Measurements from ENCODE around the gene TPST1. TPM values are rescaled to one million over a fixed set of nuclear protein-coding genes. Genes with fewer than 3 reads are reported as not detected.

The TPST1 gene
- total and polyA plus RNA-seq, 9 of the 15 experiments (the other 6 are each of a cell fraction or from before 2014, with no cell fraction given): 0.15 to 2.2 (median 0.53) TPM

DNA sequence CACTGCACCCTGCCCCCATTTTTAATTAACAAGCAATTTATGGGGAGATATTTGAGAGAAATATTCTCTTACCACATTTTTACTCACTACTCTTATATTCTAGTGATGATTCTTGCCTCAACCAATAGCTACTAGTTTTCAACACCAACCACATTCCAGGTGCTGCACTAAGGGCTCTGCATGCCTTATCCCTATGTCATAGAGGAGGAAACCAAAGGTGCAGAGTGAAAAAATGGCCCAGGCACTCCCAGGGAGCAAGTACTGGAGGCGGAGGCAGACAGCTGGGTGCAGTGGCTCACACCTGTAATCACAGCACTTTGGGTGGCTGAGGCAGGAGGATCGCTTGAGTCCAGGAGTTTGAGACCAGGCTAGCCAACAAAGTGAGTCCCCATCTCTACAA lies 35.5 kb upstream of the TPST1 start:
- Histone ChIP-seq H3K27ac (ENCODE audit: extremely low read depth, low read depth, low read length) (no peak overlapping the region), H3K79me2 (ENCODE audit: control insufficient read depth, insufficient read depth, low read length) (no peaks in the 10 kb centered on the region), H3K36me3 (ENCODE audit: control insufficient read depth, insufficient read depth, low read length) (no peaks in the 10 kb centered on the region), H2AFZ (ENCODE audit: low read depth, low read length) (no peak overlapping the region), H3K27me3 (ENCODE audit: control insufficient read depth in 2 of 2, insufficient read depth in 2 of 2, low read length in 2 of 2) (peaks cover 5 to 11% of the 10 kb centered on the region in 2 experiments; a peak in 3 of 5 replicates), H3K4me1 (replicated peaks in 1 of 2; ENCODE audit: control insufficient read depth in 2 of 2, insufficient read depth in 2 of 2, low read length in 2 of 2) (no peaks in the 10 kb centered on the region), H3K4me3 (no peak overlapping the region), H3K9me1 (ENCODE audit: control insufficient read depth, insufficient read depth, low read length) (no peaks in the 10 kb centered on the region), H3K4me2 (ENCODE audit: insufficient read depth, low read length) (no peak overlapping the region), H3K9ac (ENCODE audit: insufficient read depth in 1 of 2, low read depth in 2 of 2, low read length in 2 of 2) (no peak overlapping the region), H3K9me3 (replicated peaks; ENCODE audit: control insufficient read depth, insufficient read depth, low read depth, low read length) (no peaks in the 10 kb centered on the region), H4K20me1 (replicated peaks; ENCODE audit: control insufficient read depth, insufficient read depth, low read length) (no peaks in the 10 kb centered on the region)
- DNase-seq (ENCODE audit: extremely low read depth in 1 of 4, low spot score in 3 of 4): no peak
- ATAC-seq: no peak; the same call in 2 of the 3 replicates
- CTCF ChIA-PET (ENCODE audit: low intra/inter-chr PET ratio): no interaction called here
- FAIRE-seq: no peak
- intact Hi-C loops (cut with micrococcal nuclease): no loop called here
- WGBS (ENCODE audit: insufficient coverage, low coverage, missing lambda C conversion rate): 19% methylated on average over 2 of the region's 2 CpGs
- in situ Hi-C loops (cut with MboI): no loop called here
- POLR2A ChIA-PET: no interaction called here
- no TSS peak for BruUV-seq (replicated peaks)
- no peak for TF ChIP-seq RFX1 (IDR thresholded peaks at IDR 0.05)
- TF ChIP-seq JUN (IDR thresholded peaks at IDR 0.05; ENCODE audit: borderline replicate concordance, low read depth, low read length): no peak
- TF ChIP-seq JUN (CRISPR knock-in tag; IDR thresholded peaks at IDR 0.05; ENCODE audit: borderline replicate concordance): no peak
- no peak for TF ChIP-seq RBM39 (optimal IDR thresholded peaks at IDR 0.05; ENCODE audit: low read depth, low read length)
- TF ChIP-seq NCOA4 (IDR thresholded peaks at IDR 0.05; ENCODE audit: partially characterized antibody): no peak
- TF ChIP-seq LCOR (CRISPR knock-in tag; IDR thresholded peaks at IDR 0.05): no peak
- no peak for TF ChIP-seq MTF1 (CRISPR knock-in tag; IDR thresholded peaks at IDR 0.05; ENCODE audit: borderline replicate concordance)
- TF ChIP-seq, protein P1, sequence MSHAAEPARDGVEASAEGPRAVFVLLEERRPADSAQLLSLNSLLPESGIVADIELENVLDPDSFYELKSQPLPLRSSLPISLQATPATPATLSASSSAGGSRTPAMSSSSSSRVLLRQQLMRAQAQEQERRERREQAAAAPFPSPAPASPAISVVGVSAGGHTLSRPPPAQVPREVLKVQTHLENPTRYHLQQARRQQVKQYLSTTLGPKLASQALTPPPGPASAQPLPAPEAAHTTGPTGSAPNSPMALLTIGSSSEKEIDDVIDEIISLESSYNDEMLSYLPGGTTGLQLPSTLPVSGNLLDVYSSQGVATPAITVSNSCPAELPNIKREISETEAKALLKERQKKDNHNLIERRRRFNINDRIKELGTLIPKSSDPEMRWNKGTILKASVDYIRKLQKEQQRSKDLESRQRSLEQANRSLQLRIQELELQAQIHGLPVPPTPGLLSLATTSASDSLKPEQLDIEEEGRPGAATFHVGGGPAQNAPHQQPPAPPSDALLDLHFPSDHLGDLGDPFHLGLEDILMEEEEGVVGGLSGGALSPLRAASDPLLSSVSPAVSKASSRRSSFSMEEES (CRISPR knock-in tag; IDR thresholded peaks at IDR 0.05): no peak
- no peak for TF ChIP-seq ZNF589 (CRISPR knock-in tag; IDR thresholded peaks at IDR 0.05; ENCODE audit: low read depth)
- no peak for TF ChIP-seq ZNF3 (CRISPR knock-in tag; IDR thresholded peaks at IDR 0.05)
- no peak for TF ChIP-seq GATAD2B (IDR thresholded peaks at IDR 0.05; ENCODE audit: borderline replicate concordance)
- TF ChIP-seq NFATC3 (IDR thresholded peaks at IDR 0.05): no peak
- no peak for TF ChIP-seq ZNF277 (CRISPR knock-in tag; IDR thresholded peaks at IDR 0.05; ENCODE audit: borderline replicate concordance)
- no peak for TF ChIP-seq U2AF1 (optimal IDR thresholded peaks at IDR 0.05; ENCODE audit: low read depth, low read length)
- no peak for TF ChIP-seq IRF1 (CRISPR knock-in tag; IDR thresholded peaks at IDR 0.05; ENCODE audit: borderline replicate concordance)
- no peak for TF ChIP-seq THRAP3 (IDR thresholded peaks at IDR 0.05; ENCODE audit: borderline replicate concordance)

Data from K562 (cell line).